GM21737 (cell line): ENCODE measurements around the gene SPSB1.
A peak's percentile ranks its signal among the peaks of the same experiment; 100 is the strongest.

Experiments
- ATAC-seq: cut with Tn5 transposase; IDR thresholded peaks from one replicate; pipeline ENCODE4 v1.9.1; 2021; ENCODE audit warnings: mild to moderate bottlenecking, moderate library complexity; ENCODE audit not compliant: unreplicated experiment

Gene SPSB1

GRCh38 chr1:9258629-9259028 lies 34.1 kb upstream of the SPSB1 start:
- no peak for ATAC-seq

- no peak for ATAC-seq
Observed at GRCh38 chr1:9260059-9260766, 32.5 kb upstream of the SPSB1 start.

- no peak for ATAC-seq
Observed at GRCh38 chr1:9261496-9261895, 31.2 kb upstream of the SPSB1 start.

GRCh38 chr1:9262096-9262986 lies 30.4 kb upstream of the SPSB1 start:
- ATAC-seq = no peak

GRCh38 chr1:9263276-9263855 lies 29.3 kb upstream of the SPSB1 start:
- no peak for ATAC-seq

- no peak for ATAC-seq
Observed at GRCh38 chr1:9263984-9264872, 28.5 kb upstream of the SPSB1 start.

- no peak for ATAC-seq
Observed at GRCh38 chr1:9265037-9265436, 27.7 kb upstream of the SPSB1 start.

- ATAC-seq = no peak
Observed at GRCh38 chr1:9265968-9266367, 26.7 kb upstream of the SPSB1 start.

- no peak for ATAC-seq
Observed at GRCh38 chr1:9267352-9267686, 25.4 kb upstream of the SPSB1 start.

- no peak for ATAC-seq
Observed at GRCh38 chr1:9267827-9268581, 24.7 kb upstream of the SPSB1 start.

GRCh38 chr1:9269078-9269501 lies 23.6 kb upstream of the SPSB1 start:
- no peak for ATAC-seq

- ATAC-seq = no peak
Observed at GRCh38 chr1:9269721-9270120, 23.0 kb upstream of the SPSB1 start.

- no peak for ATAC-seq
Observed at GRCh38 chr1:9270290-9270883, 22.3 kb upstream of the SPSB1 start.

- no peak for ATAC-seq
Observed at GRCh38 chr1:9271283-9271682, 21.4 kb upstream of the SPSB1 start.

GRCh38 chr1:9271861-9272595 lies 20.7 kb upstream of the SPSB1 start:
- ATAC-seq = no peak

GRCh38 chr1:9273177-9273576 lies 19.5 kb upstream of the SPSB1 start:
- ATAC-seq = no peak

- ATAC-seq = no peak
Observed at GRCh38 chr1:9275161-9275560, 17.5 kb upstream of the SPSB1 start.

GRCh38 chr1:9275567-9276034 lies 17.1 kb upstream of the SPSB1 start:
- ATAC-seq = peak; percentile 84

GRCh38 chr1:9278116-9278515 lies 14.6 kb upstream of the SPSB1 start:
- no peak for ATAC-seq
